Kidney (tissue), 14 donors: Measurements from ENCODE around the gene DDX20. TPM values are rescaled to one million over a fixed set of nuclear protein-coding genes. Genes with fewer than 3 reads are reported as not detected.

ENCODE experiments used
- DNase-seq, 5 donors: peaks; one replicate each; pipeline ENCODE4 v3.0.0-alpha.2; 2013 to 2020
- FAIRE-seq: peaks from 2 replicates; lab custom pipeline; 2012; peaks lifted over from hg19 to GRCh38; lab: Jason Lieb, UNC
- H3K27ac ChIP-seq, 2 donors: one replicate each; pipeline ENCODE4 v1.7.0; 2013; ENCODE audit warnings: low read depth in 2 of 2, low read length in 2 of 2, inconsistent platforms in 1 of 2
- H3K27me3 ChIP-seq: one replicate; pipeline ENCODE4 v1.7.1; 2013; ENCODE audit warnings: low read length, inconsistent platforms; ENCODE audit not compliant: control insufficient read depth, insufficient read depth
- H3K36me3 ChIP-seq, 3 donors: one replicate each; pipeline versions ENCODE4 v1.7.0 to v1.7.1; 2013; ENCODE audit warnings: low read length in 3 of 3, control low read depth in 1 of 3, inconsistent platforms in 1 of 3; ENCODE audit not compliant: insufficient read depth in 3 of 3, control insufficient read depth in 2 of 3
- H3K4me1 ChIP-seq, 3 donors: one replicate each; pipeline versions ENCODE4 v1.7.0 to v1.7.1; 2013; ENCODE audit warnings: low read length in 3 of 3, inconsistent platforms in 1 of 3, low read depth in 1 of 3; ENCODE audit not compliant: control insufficient read depth in 2 of 3, insufficient read depth in 2 of 3
- H3K4me3 ChIP-seq, 3 donors: one replicate each; pipeline versions ENCODE4 v1.7.0 to v1.8.1; 2013; ENCODE audit warnings: low read length in 3 of 3, control low read depth in 1 of 3, inconsistent platforms in 1 of 3
- H3K9ac ChIP-seq, 3 donors: one replicate each; pipeline versions ENCODE4 v1.7.0 to v1.7.1; 2013; ENCODE audit warnings: low read length in 3 of 3, control low read depth in 1 of 3, inconsistent platforms in 1 of 3
- H3K9me3 ChIP-seq, 3 donors: one replicate each; pipeline versions ENCODE4 v1.7.0 to v1.7.1; 2013; ENCODE audit warnings: low read length in 3 of 3, control low read depth in 1 of 3, inconsistent platforms in 1 of 3; ENCODE audit not compliant: control insufficient read depth in 2 of 3, insufficient read depth in 1 of 3
- CTCF ChIP-seq: IDR thresholded peaks from 3 replicates; pipeline ENCODE4 v1.5.1; 2012; ENCODE audit warnings: mild to moderate bottlenecking, moderate library complexity, borderline replicate concordance; ENCODE audit not compliant: insufficient read depth; ENCODE audit errors: extremely low read depth
- intact Hi-C: fragments of 100-400 bp; cut with DNase I; formaldehyde crosslinking; loops from one replicate; pipeline ENCODE4 v1.11.1; 2022
- polyA plus RNA-seq: library from polyadenylated mRNA; stranded (reverse); fragments of 350-450 nt; fragmentation: Illumina TruSeq; extraction: RNeasy Lipid Tissue Mini Kit (QIAGEN cat#74804); gene quantifications from one replicate; pipeline ENCODE4 v1.2.3, GENCODE V29; 2014; ENCODE audit warnings: low read depth, low replicate concordance; ENCODE audit not compliant: insufficient read depth
- total RNA-seq: library from RNA; stranded (reverse); fragmentation: NEBNext Ultra II Directional; extraction: Animal tissue kit (Norgen Biotek cat#: 25700); gene quantifications from one replicate; pipeline ENCODE4 v1.2.1, GENCODE V29; 2021
- donor health status: control.
- donor health status: control.
- donor health status: control.
- donor health status: control.
- donor health status: control.
- donor health status: DM: yes; HTN: yes; CAD: no.
- donor health status: Normal renal cell carcinoma (clear cell type).

Gene DDX20
- total and polyA plus RNA-seq, 2 donors from 2014 or later, result 5.5 to 9.6 TPM

GRCh38 chr1:111729946-111730681, 25.6 kb upstream of the DDX20 start:
- TF ChIP-seq CTCF, result no peak
- Histone ChIP-seq H3K36me3 (no peaks in the 10 kb centered on the region), H3K4me1 (peaks cover 0 to 12% (median 10%) of the 10 kb centered on the region in 3 donors), H3K9me3 (no peaks in the 10 kb centered on the region), H3K4me3 (no peak overlapping the region), H3K27ac (no peak overlapping the region), H3K9ac (no peak overlapping the region), H3K27me3 (no peaks in the 10 kb centered on the region)
- DNase-seq, result peak in 2 of 5 donors; percentile 9 to 28
- no peak for FAIRE-seq
- intact Hi-C loops, result no loop called here

- DNase-seq, result peak in 2 of 5 donors; percentile 1 to 8
- no peak overlapping the region for H3K9ac ChIP-seq
- no peaks in the 10 kb centered on the region for H3K9me3 ChIP-seq
- no peak overlapping the region for H3K27ac ChIP-seq
- FAIRE-seq, result no peak
- H3K27me3 ChIP-seq, result no peaks in the 10 kb centered on the region
- H3K4me3 ChIP-seq, result no peak overlapping the region
- intact Hi-C loops, result no loop called here
- no peak for TF ChIP-seq CTCF
- H3K36me3 ChIP-seq, result no peaks in the 10 kb centered on the region
- H3K4me1 ChIP-seq, result peaks cover 0 to 12% (median 10%) of the 10 kb centered on the region in 3 donors
Observed at GRCh38 chr1:111730706-111731105, 25.0 kb upstream of the DDX20 start.

GRCh38 chr1:111731956-111732355, 23.7 kb upstream of the DDX20 start:
- FAIRE-seq (no peak), DNase-seq (peak in 1 of 5 donors; percentile 13)
- Histone ChIP-seq H3K4me3 (no peak overlapping the region), H3K9ac (no peak overlapping the region), H3K9me3 (no peaks in the 10 kb centered on the region), H3K27me3 (no peaks in the 10 kb centered on the region), H3K27ac (no peak overlapping the region), H3K36me3 (no peaks in the 10 kb centered on the region), H3K4me1 (peaks cover 0 to 14% (median 11%) of the 10 kb centered on the region in 3 donors)
- TF ChIP-seq CTCF, result no peak
- intact Hi-C loops, result no loop called here
